Nephron (organoid): ENCODE results near the gene TTC39C.

Experiments used
- H3K27ac Mint-ChIP-seq, 3 experiments: 2 replicates each; pipeline ENCODE4 v1.8.0; 2020; ENCODE audit warnings: mixed read lengths in 3 of 3, mild to moderate bottlenecking in 2 of 3, moderate library complexity in 1 of 3
- H3K27me3 Mint-ChIP-seq: 2 replicates; pipeline ENCODE4 v1.8.0; 2021; ENCODE audit warnings: low read depth, mild to moderate bottlenecking, moderate library complexity, mixed read lengths
- H3K36me3 Mint-ChIP-seq: 2 replicates; pipeline ENCODE4 v1.8.0; 2020; ENCODE audit warnings: low read depth, mixed read lengths
- H3K4me1 Mint-ChIP-seq: 2 replicates; pipeline ENCODE4 v1.8.0; 2020; ENCODE audit warnings: mixed read lengths
- H3K4me3 Mint-ChIP-seq, 3 experiments: 2 replicates each; pipeline ENCODE4 v1.8.0; 2020; ENCODE audit warnings: mild to moderate bottlenecking in 3 of 3, mixed read lengths in 3 of 3, moderate library complexity in 2 of 3
- H3K9me3 Mint-ChIP-seq: 2 replicates; pipeline ENCODE4 v1.8.0; 2020; ENCODE audit warnings: mixed read lengths
- CTCF ChIP-seq, 3 experiments: fragments of 200-600 bp; sonication (generic); IDR thresholded peaks; one replicate each; pipeline ENCODE4 v1.5.0; 2021; ENCODE audit warnings: antibody characterized with exemption in 3 of 3; ENCODE audit not compliant: unreplicated experiment in 3 of 3

TTC39C gene

GRCh38 chr18:24018299-24018886 is 3.8 kb downstream of the TTC39C start:
- TF ChIP-seq CTCF (IDR thresholded peaks at IDR 0.05; ENCODE audit: unreplicated experiment in 3 of 3), result no peak
- H3K36me3 Mint-ChIP-seq, result no peaks in the 10 kb centered on the region
- H3K4me3 Mint-ChIP-seq, result no peak overlapping the region
- H3K9me3 Mint-ChIP-seq, result no peaks in the 10 kb centered on the region
- H3K27ac Mint-ChIP-seq, result no peak overlapping the region
- peaks cover 24% of the 10 kb centered on the region for H3K4me1 Mint-ChIP-seq
- H3K27me3 Mint-ChIP-seq, result peaks cover 14% of the 10 kb centered on the region

GRCh38 chr18:24019641-24020331 is 5.2 kb downstream of the TTC39C start:
- H3K27me3 Mint-ChIP-seq, result peaks cover 14% of the 10 kb centered on the region
- H3K4me3 Mint-ChIP-seq, result no peak overlapping the region
- no peak overlapping the region for H3K27ac Mint-ChIP-seq
- H3K9me3 Mint-ChIP-seq, result no peaks in the 10 kb centered on the region
- H3K4me1 Mint-ChIP-seq, result peaks cover 24% of the 10 kb centered on the region
- no peak for TF ChIP-seq CTCF (IDR thresholded peaks at IDR 0.05; ENCODE audit: unreplicated experiment in 3 of 3)
- H3K36me3 Mint-ChIP-seq, result no peaks in the 10 kb centered on the region

- Mint-ChIP-seq H3K27me3 (peaks cover 12% of the 10 kb centered on the region), H3K27ac (no peak overlapping the region), H3K4me3 (no peak overlapping the region), H3K36me3 (no peaks in the 10 kb centered on the region), H3K9me3 (no peaks in the 10 kb centered on the region), H3K4me1 (peaks cover 12% of the 10 kb centered on the region)
- no peak for TF ChIP-seq CTCF (IDR thresholded peaks at IDR 0.05; ENCODE audit: unreplicated experiment in 3 of 3)
These were observed 7.0 kb downstream of the TTC39C start for GRCh38 chr18:24021505-24021904.

- Mint-ChIP-seq H3K4me3 (no peak overlapping the region), H3K27me3 (peaks cover 6% of the 10 kb centered on the region), H3K4me1 (peaks cover 6% of the 10 kb centered on the region), H3K9me3 (no peaks in the 10 kb centered on the region), H3K36me3 (no peaks in the 10 kb centered on the region), H3K27ac (no peak overlapping the region)
- no peak for TF ChIP-seq CTCF (IDR thresholded peaks at IDR 0.05; ENCODE audit: unreplicated experiment in 3 of 3)
These were observed 7.6 kb downstream of the TTC39C start for GRCh38 chr18:24022161-24022560.

- no peak overlapping the region for H3K4me3 Mint-ChIP-seq
- no peak for TF ChIP-seq CTCF (IDR thresholded peaks at IDR 0.05; ENCODE audit: unreplicated experiment in 3 of 3)
- H3K27me3 Mint-ChIP-seq, result peaks cover 1% of the 10 kb centered on the region
- peaks cover 5% of the 10 kb centered on the region for H3K4me1 Mint-ChIP-seq
- no peaks in the 10 kb centered on the region for H3K36me3 Mint-ChIP-seq
- no peaks in the 10 kb centered on the region for H3K9me3 Mint-ChIP-seq
- H3K27ac Mint-ChIP-seq, result no peak overlapping the region
These were observed 8.7 kb downstream of the TTC39C start for GRCh38 chr18:24023185-24023814.
